GM19397 (cell line): ENCODE measurements around the gene RASGEF1C.

ENCODE experiments used
- ATAC-seq: cut with Tn5 transposase; IDR thresholded peaks from one replicate; pipeline ENCODE4 v1.9.1; 2021; ENCODE audit warnings: mild to moderate bottlenecking, moderate library complexity; ENCODE audit not compliant: unreplicated experiment

Gene RASGEF1C

DNA sequence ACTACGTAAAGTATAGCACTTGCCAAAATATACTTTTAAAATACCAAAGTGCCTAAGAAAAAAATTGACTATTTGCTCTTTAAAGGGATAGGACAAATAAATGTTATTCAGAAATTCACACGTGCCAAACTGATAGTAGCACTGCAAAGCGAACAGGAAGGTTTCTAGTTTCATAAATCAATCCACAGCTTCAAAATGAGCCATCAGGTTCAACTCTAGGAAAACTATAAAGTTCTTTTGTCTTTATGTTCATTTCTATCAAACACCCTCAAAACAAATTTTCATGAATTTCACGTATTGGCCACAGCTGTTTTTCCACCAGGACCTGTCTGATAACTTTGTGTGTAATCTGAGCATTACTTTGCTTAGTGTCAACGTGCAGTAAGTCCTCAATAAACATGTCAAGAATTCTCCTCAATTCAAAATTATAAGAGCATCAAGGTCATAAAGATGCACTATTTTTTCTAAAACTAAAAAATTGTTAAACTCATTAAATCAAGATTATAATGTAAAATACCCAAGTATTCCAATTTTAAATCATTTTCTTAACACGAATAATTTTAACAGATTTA, 140.4 kb downstream of the RASGEF1C start:
- no peak for ATAC-seq

DNA sequence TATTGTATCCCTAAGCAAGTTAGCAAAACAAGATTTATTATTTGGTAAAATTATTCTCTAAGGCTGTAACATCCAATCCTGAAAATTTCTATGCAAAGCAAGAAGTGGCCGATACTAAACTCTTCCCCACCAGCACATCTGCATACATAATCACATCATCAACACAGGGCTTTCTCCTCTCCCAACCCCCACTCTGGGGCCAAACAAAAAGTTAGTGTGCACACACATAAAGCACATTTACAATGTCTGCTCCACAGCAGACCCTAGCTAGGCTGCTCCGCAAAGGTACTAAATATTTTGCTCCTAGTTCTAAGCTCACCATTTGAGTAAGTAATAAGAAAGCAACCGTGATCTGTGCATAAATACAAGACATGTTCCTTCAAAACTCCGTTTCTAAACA, 141.0 kb downstream of the RASGEF1C start:
- ATAC-seq, result no peak

DNA sequence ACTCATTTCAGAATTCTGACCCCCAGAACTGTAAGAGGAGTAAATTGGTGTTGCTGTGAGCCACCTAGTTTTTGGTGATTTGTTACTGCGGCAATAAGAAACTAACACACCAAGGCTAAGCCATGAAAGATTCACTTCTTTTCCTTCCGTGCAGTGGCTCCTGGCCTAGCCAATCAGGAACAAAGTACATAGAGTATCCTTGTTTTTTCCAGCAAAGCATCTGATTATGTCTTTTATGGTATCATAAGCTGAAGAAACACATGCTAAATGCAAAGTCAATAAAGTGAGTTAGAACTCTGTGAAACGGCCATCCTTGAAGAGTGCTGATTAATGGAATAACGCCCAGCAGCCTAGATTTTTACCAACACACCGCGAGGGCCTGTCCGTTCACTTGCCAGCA, 148.8 kb downstream of the RASGEF1C start:
- no peak for ATAC-seq

DNA sequence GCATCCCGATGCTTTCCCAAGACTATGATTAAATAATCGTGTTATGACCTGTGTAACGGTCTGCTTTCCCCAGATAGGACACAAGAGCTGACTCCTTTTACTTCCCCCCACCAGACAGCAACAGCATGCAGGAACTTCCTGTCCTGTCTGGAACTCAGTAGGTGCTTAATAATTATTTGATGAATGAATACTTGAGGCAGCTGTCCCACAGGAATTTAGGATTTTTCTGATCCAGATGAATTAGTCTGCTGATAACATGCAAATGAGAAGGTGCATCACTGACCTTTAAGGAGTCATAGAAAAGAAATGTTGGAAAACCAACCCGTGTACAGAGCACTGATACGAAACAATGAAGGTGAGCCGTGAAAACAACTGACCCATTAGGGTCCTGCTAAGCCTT, 149.7 kb downstream of the RASGEF1C start:
- ATAC-seq, result no peak

DNA sequence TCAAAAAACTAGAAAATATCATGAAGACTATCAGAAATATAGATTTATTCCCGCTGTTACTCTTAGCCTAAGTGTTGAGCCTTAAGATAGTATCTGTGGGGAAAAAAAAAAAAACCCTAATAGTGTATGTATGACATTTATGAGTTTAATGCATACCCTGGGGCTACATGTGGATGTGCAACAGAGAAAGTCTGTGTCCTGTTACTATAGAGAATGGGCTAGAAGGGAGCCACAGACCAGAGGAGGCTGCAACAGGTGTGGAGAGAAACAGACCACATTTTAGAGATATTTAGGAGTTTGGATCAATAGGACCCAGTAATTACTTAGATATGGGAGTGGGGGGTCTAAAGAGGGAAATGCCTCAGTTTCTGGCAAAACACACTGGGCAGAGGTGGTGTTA, 152.9 kb downstream of the RASGEF1C start:
- no peak for ATAC-seq

DNA sequence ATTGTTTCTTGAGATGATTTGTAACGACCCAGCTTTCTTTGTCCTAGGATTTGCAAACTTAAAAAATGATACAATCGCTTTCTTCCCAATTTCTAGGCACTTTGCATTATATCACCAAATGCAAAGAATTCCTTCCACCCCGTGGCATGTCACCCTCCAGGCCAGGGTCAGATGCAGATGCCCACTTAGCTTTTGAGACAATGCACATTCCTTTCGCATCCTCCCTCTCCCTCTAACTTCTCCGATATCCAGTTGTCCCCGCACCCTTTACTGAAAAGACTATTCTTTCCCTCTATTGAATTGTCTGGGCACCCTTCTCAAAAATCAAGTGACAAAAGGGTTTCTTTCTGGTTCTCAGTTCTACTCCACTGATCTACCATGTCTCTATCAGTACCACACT, 154.8 kb downstream of the RASGEF1C start:
- ATAC-seq, result no peak

DNA sequence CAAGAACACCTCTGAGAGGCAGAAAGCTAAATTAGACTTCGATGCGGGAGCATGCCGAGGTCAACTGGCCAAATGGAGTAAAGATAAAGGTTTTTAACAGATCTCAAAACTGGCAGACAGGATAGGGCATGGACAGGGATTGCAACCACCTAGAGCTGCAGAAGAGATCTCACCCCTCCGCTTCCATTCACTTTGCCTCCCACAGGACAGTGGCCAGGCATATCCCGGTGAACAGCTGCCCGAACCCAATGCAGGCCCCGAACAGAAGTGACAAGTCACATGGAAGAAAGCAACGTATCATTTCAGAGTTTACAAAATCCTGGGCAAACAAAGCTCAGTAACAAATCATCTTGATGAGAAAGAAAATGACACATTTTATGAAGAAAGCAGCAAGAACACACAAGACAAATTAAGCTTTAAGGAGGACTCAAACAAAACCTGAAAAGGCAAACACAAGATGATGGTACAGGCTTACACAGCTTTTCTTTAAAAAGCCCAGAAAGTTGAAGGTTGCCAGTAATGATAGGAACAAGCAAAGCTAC, 155.9 kb downstream of the RASGEF1C start:
- ATAC-seq, result no peak

DNA sequence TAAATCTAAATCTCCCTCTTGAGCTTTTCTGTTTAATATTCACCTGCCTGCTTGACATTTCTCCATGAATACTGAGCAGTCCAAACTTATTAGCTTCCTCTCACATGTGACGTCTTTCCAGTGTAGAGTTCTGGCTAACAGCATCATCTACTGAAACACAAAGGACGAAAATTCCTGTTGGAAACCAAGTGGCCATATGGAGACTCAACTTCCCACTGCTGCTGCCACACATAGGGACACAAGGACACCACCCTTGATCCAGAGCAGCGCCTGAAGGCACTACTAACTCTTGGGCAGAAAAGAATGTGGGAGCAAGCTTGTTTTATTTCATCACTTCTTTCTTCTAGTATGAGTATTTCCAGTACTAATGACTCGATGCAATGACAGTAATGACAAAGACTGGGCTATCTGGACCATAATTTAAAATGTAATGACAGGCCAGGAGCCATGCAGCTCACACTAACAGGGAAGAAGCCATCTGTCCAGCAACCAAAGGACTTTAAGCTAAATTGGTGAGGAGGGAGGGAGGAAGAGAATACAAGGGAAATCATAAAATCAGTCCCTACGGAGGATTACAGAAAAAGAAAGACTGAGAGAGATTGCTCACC, 156.7 kb downstream of the RASGEF1C start:
- no peak for ATAC-seq
